Measurements from ENCODE around the gene RTN4R.

- TF ChIP-seq CTCF (conservative IDR thresholded peaks at IDR 0.05; ENCODE audit: low read depth, low read length): no peak
- TF ChIP-seq EZH2 (IDR thresholded peaks at IDR 0.05; ENCODE audit: borderline replicate concordance, low read depth, low read length, poor library complexity, severe bottlenecking): no peak
Measured at GRCh38 chr22:20228055-20228938, 39.8 kb downstream of the RTN4R start.

All from A673 (cell line).